DND-41 (cell line): ENCODE measurements around the gene RIC1.
A peak's percentile ranks its signal among the peaks of the same experiment; 100 is the strongest.

ENCODE experiments used
- ATAC-seq: fragments of 200-7000 bp; cut with Tn5 transposase; 3 replicates; pipeline ENCODE4 v1.9.1; 2021; ENCODE audit warnings: low read depth; ENCODE audit not compliant: insufficient read depth
- DNase-seq: peaks from one replicate; pipeline ENCODE4 v3.0.0-alpha.2; 2020
- H2AFZ ChIP-seq: 2 replicates; pipeline ENCODE4 v1.6.0; 2012; ENCODE audit warnings: low read depth, low read length
- H3K27ac ChIP-seq: 2 replicates; pipeline ENCODE4 v1.5.1; 2012; ENCODE audit warnings: low read length, inconsistent platforms
- H3K27me3 ChIP-seq: fragments of 200-600 bp; sonication (generic); 2 replicates; pipeline ENCODE4 v1.6.0; 2012; ENCODE audit warnings: low read length, mild to moderate bottlenecking, inconsistent platforms; ENCODE audit not compliant: insufficient read depth, poor library complexity
- H3K36me3 ChIP-seq: 2 replicates; pipeline ENCODE4 v1.5.1; 2012; ENCODE audit warnings: low read length, inconsistent platforms; ENCODE audit not compliant: insufficient read depth
- H3K4me1 ChIP-seq: 2 replicates; pipeline ENCODE4 v1.5.1; 2012; ENCODE audit warnings: mild to moderate bottlenecking, low read length; ENCODE audit not compliant: insufficient read depth
- H3K4me2 ChIP-seq: 2 replicates; pipeline ENCODE4 v1.6.0; 2012; ENCODE audit warnings: mild to moderate bottlenecking, moderate library complexity, low read length, inconsistent platforms; ENCODE audit not compliant: insufficient read depth
- H3K4me3 ChIP-seq, 2 experiments: fragments of 200-600 bp in 1 of 2; shearing (Covaris generic) in 1 of 2; 2 replicates each; pipeline ENCODE4 v1.5.1; 2012 to 2016; ENCODE audit warnings: inconsistent platforms in 2 of 2, low read length in 2 of 2, mild to moderate bottlenecking in 2 of 2, low read depth in 1 of 2, moderate library complexity in 1 of 2
- H3K79me2 ChIP-seq: 2 replicates; pipeline ENCODE4 v1.6.0; 2012; ENCODE audit warnings: low read length, inconsistent platforms; ENCODE audit not compliant: insufficient read depth
- H3K9ac ChIP-seq: 2 replicates; pipeline ENCODE4 v1.6.0; 2012; ENCODE audit warnings: low read depth, mild to moderate bottlenecking, inconsistent platforms, low read length, moderate library complexity
- H3K9me3 ChIP-seq: 2 replicates; pipeline ENCODE4 v1.5.1; 2012; ENCODE audit warnings: low read length, moderate library complexity, mild to moderate bottlenecking, inconsistent platforms; ENCODE audit not compliant: insufficient read depth, severe bottlenecking
- H4K20me1 ChIP-seq: 2 replicates; pipeline ENCODE4 v1.6.0; 2012; ENCODE audit warnings: low read length; ENCODE audit not compliant: insufficient read depth
- EZH2 ChIP-seq: IDR thresholded peaks from 3 replicates; pipeline ENCODE4 v1.6.1; 2012; ENCODE audit warnings: borderline replicate concordance, low read depth, mild to moderate bottlenecking, moderate library complexity, low read length, inconsistent platforms; ENCODE audit not compliant: severe bottlenecking
- TF ChIP-seq, protein P1 (sequence below): IDR thresholded peaks from 2 replicates; pipeline ENCODE4 v1.5.1; 2012; ENCODE audit warnings: borderline replicate concordance, low read length, moderate library complexity, mild to moderate bottlenecking; ENCODE audit not compliant: poor library complexity, severe bottlenecking; ENCODE audit errors: extremely low read depth

Gene RIC1

DNA sequence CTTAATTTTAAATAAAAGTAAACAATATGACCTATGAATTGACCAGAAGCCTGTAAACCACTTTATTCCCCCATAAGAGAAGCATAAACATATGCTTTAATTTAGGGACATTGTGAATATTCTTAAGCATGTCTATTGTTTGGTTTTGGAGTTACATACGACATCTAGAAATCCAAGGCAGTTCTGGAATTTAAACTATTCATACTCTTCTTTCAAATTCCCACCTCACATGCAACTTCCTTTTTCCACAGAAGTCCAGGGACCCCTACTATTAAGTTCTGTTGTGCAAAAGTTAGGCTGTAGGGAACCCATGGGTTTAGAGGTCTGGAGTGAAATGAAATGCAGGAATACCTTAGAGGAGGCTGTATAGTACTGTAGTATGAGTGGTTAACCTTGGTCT is 2.1 kb downstream of the RIC1 start:
- Histone ChIP-seq H3K4me3 (peak overlapping the region in 1 of 2 experiments; percentile 93; a peak in 1 of 4 replicates), H3K4me1 (peaks cover 28% of the 10 kb centered on the region), H3K4me2 (peak overlapping the region; percentile 92; the same call in 1 of the 2 replicates), H4K20me1 (peaks cover 21% of the 10 kb centered on the region), H3K9me3 (peaks cover 6% of the 10 kb centered on the region), H3K27ac (no peak overlapping the region), H2AFZ (no peak overlapping the region), H3K79me2 (peaks cover 85% of the 10 kb centered on the region), H3K27me3 (no peaks in the 10 kb centered on the region), H3K9ac (no peak overlapping the region), H3K36me3 (no peaks in the 10 kb centered on the region; the same call in 1 of the 2 replicates)
- TF ChIP-seq EZH2 = no peak
- TF ChIP-seq, protein P1, sequence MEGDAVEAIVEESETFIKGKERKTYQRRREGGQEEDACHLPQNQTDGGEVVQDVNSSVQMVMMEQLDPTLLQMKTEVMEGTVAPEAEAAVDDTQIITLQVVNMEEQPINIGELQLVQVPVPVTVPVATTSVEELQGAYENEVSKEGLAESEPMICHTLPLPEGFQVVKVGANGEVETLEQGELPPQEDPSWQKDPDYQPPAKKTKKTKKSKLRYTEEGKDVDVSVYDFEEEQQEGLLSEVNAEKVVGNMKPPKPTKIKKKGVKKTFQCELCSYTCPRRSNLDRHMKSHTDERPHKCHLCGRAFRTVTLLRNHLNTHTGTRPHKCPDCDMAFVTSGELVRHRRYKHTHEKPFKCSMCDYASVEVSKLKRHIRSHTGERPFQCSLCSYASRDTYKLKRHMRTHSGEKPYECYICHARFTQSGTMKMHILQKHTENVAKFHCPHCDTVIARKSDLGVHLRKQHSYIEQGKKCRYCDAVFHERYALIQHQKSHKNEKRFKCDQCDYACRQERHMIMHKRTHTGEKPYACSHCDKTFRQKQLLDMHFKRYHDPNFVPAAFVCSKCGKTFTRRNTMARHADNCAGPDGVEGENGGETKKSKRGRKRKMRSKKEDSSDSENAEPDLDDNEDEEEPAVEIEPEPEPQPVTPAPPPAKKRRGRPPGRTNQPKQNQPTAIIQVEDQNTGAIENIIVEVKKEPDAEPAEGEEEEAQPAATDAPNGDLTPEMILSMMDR = no peak
- ATAC-seq (no peak), DNase-seq (no peak)

DNA sequence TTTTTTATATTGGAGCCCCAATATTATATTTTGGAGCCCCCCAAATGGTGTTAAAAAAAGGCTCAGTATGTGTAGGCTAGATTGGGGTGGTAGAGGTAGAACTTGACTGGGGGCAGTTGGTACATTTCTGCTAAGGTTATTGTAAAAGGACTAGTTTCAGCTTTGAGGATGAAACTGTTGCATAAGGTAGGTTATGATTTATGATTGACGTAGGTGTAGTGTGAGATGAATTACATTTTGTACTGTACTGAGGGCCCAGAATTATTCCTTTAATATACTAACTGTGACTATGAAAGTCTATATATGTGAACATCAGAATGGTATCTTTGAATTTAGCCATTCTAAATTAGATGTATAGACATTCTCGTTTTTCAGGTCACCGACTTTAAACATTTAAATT is 3.6 kb downstream of the RIC1 start:
- no peaks in the 10 kb centered on the region; the same call in 1 of the 2 replicates for H3K36me3 ChIP-seq
- no peaks in the 10 kb centered on the region for H3K27me3 ChIP-seq
- no peak overlapping the region for H3K9ac ChIP-seq
- H3K4me3 ChIP-seq = no peak overlapping the region
- peaks cover 88% of the 10 kb centered on the region for H3K79me2 ChIP-seq
- peaks cover 21% of the 10 kb centered on the region for H4K20me1 ChIP-seq
- H3K4me2 ChIP-seq = peak overlapping the region; percentile 31; the same call in 1 of the 2 replicates
- H3K27ac ChIP-seq = no peak overlapping the region
- no peak overlapping the region for H2AFZ ChIP-seq
- no peak for TF ChIP-seq EZH2
- TF ChIP-seq, protein P1 = no peak
- ATAC-seq (no peak), DNase-seq (no peak)
- peaks cover 13% of the 10 kb centered on the region for H3K4me1 ChIP-seq
- H3K9me3 ChIP-seq = peaks cover 6% of the 10 kb centered on the region

DNA sequence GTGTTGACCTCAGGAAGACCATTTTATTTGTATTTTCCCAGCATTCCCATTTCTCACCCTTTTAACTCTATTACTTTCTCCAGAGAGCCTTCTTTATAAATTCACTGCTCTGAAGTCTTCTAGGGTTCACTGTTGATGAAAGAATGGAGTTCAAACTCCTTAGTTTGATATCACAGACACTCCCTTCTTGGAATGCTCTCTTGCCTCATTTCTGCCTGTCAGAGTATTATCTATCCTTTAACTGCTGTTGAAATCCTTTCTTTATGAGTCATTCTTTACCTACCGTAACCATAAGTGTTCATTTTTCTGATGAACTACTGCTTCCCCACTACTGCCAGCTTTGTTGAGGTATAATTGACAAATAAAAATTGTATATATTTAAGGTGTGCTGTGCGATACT is 4.3 kb downstream of the RIC1 start:
- Histone ChIP-seq H2AFZ (no peak overlapping the region), H3K9me3 (peaks cover 6% of the 10 kb centered on the region), H3K4me3 (no peak overlapping the region), H3K4me1 (peaks cover 13% of the 10 kb centered on the region), H3K4me2 (no peak overlapping the region; the same call in 1 of the 2 replicates), H4K20me1 (peaks cover 21% of the 10 kb centered on the region), H3K27ac (no peak overlapping the region), H3K79me2 (peaks cover 87% of the 10 kb centered on the region), H3K27me3 (no peaks in the 10 kb centered on the region), H3K36me3 (no peaks in the 10 kb centered on the region; the same call in 1 of the 2 replicates), H3K9ac (no peak overlapping the region)
- no peak for ATAC-seq
- TF ChIP-seq, protein P1 = no peak
- TF ChIP-seq EZH2 = no peak
- no peak for DNase-seq

DNA sequence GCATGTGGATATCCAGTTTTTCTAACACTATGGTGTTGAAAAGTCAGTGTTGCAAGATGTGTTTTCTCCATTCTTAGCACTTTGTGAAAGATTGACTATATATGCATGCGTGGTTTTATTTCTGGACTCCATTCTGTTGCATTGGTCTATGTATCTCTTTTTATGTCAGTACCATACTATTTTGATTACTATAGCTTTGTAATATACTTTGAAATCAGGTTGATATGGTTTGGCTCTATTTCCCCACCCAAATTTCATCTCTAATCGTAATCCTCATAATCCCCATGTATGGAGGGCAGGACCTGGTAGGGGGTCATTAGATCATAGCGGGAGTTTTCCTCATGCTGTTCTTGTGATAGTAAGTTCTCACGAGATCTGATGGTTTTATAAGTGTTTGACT is 6.5 kb downstream of the RIC1 start:
- Histone ChIP-seq H2AFZ (no peak overlapping the region), H3K4me2 (no peak overlapping the region), H3K4me1 (peaks cover 10% of the 10 kb centered on the region), H3K9me3 (peaks cover 6% of the 10 kb centered on the region), H4K20me1 (peaks cover 13% of the 10 kb centered on the region; the same call in 1 of the 2 replicates), H3K4me3 (no peak overlapping the region), H3K79me2 (peaks cover 87% of the 10 kb centered on the region), H3K9ac (no peak overlapping the region), H3K27me3 (no peaks in the 10 kb centered on the region), H3K27ac (no peak overlapping the region), H3K36me3 (no peaks in the 10 kb centered on the region)
- no peak for TF ChIP-seq EZH2
- TF ChIP-seq, protein P1 = no peak
- DNase-seq (no peak), ATAC-seq (no peak)
